CD4-positive, alpha-beta T cell treated with Interleukin-1 beta for 1 hour (primary cell): ENCODE results near the gene TNNC2.
A peak's percentile ranks its signal among the peaks of the same experiment; 100 is the strongest.
"Not testable (repeated sequence)": the region's sequence is repeated elsewhere in the genome, so short reads cannot be mapped to it uniquely, and the experiment has no call there.

Experiments
- DNase-seq, 2 donors: peaks; one replicate each; pipeline ENCODE4 v3.0.0-alpha.2; 2020 to 2022

The TNNC2 gene

DNA sequence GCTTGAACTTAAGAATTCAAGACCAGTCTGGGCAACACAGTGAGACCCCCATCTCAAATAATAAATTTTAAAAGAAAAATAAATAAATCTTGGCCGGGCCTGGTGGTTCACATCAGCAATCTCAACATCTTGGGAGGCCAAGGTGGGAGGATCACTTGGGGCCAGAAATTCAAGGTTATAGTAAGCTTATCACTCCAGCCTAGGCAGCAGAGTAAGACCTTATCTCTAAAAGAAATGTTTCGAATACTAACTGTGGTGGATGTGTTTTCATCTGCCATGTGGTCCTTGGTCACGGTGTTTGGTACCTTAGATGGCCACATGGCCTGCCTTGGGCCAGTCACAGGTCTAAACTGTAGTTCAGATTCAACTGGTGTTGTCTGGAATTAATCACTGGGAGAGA is 8.9 kb downstream of the TNNC2 start:
- no peak for DNase-seq

DNA sequence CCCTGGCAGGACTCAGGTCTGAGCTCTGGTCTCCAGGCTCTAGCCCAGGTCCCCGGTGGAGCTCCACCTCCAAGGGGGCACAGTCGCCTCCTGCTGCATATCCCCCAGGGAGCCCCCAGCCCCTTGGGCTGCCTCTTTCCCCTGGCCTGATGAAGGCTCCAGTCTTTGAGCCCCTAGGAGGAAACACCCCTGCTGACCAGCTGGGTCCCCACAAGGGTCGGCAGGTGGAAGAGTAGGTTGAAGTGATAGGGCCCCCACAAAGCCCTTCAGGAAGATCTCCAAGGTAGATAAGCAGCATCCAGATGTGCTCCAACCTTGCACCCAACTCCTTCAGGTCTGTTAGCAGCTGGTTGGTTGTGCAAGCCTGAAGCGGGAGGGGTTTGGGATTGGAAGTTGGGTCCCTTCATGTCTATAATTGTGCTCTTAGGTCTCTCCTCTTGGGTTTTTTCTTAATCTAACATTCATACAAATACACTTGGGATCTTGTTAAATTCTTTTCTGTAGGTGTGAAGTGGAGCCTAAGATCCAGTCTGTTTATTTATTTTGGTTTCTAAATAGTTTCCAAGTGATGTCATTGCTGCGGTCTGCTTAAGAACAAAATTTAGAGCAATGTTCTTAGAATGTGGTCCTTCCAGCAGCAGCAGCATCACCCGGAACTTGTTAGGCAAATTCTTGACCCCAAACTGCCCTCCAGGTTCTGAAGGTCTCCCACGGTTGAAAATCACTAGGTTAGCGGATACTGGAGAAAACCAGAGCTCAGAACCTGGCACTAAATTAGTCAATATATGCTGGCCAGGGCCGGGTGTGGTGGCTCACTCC is 9.5 kb downstream of the TNNC2 start:
- DNase-seq = no peak

DNA sequence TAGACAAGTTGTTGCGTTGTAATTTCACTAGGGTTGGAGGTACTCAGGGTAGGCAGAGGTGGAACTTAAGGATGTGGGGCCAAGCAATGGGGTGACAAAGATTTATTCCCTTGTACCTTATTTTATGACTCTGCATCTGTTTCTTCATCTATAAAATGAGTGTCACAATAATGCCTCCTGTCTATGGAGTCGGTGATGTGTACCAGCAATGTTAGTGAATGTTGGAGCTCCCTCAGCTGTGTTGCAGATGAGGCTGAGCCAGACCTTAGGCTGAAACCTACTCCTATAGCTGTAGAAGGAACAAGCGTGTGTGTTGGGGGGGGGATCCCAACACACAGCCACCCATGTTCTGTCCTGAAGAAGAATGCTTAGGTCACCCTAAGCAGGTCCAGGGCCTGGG is 10.2 kb downstream of the TNNC2 start:
- no peak for DNase-seq

DNA sequence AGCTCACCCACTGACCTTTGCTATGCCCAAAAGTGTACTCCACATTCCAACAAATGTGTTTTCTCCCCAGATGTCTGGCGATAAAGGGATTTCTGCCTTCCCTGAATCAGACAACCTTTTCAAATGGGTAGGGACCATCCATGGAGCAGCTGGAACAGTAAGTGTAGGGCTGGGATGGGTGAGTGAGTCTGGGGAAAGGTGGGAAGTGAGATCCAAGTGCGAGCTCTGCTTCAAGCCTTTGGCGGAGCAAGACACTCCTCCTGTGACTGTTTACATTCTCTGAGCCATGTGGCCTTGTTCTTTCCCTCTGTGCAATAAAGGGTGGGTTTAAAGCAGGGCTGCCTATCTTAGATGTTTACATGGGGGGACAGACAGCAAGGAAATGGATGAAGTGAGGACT is 12.8 kb downstream of the TNNC2 start:
- no peak for DNase-seq

DNA sequence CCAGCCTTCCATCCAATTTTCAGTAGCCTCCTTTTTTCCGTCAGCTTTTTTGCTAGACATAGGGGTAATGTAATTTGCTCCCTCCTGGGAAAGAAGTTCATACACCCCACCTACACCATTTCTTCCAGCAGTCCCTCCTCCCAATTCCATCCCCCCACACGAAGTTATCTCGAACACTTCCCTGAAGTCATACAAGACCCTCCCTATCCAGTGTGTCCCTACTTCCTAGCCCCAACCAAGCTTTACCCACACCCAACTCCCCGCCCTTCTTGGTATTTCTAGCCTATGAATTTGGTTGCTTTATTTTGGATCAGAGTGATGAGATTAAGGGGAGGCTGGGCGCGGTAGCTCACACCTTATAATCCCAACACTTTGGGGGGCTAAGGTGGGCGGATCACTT is 13.6 kb downstream of the TNNC2 start:
- no peak for DNase-seq

DNA sequence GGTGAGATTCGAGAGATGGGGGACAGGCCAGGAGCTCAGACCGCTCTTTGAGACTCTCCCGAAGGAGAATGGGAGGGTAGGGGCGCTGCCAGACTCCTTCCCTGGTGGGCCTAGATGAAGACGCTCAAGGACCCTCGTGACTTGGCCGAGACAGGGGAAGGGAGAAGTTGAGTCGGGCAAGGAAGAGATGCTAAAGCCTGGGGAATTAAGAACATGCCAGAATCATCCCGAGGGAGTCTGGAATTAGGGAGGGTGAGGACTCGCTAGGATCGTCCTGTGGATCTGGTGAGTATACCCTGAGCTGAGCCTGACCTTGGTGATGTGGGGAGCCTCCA is 14.1 kb downstream of the TNNC2 start:
- DNase-seq = no peak

DNA sequence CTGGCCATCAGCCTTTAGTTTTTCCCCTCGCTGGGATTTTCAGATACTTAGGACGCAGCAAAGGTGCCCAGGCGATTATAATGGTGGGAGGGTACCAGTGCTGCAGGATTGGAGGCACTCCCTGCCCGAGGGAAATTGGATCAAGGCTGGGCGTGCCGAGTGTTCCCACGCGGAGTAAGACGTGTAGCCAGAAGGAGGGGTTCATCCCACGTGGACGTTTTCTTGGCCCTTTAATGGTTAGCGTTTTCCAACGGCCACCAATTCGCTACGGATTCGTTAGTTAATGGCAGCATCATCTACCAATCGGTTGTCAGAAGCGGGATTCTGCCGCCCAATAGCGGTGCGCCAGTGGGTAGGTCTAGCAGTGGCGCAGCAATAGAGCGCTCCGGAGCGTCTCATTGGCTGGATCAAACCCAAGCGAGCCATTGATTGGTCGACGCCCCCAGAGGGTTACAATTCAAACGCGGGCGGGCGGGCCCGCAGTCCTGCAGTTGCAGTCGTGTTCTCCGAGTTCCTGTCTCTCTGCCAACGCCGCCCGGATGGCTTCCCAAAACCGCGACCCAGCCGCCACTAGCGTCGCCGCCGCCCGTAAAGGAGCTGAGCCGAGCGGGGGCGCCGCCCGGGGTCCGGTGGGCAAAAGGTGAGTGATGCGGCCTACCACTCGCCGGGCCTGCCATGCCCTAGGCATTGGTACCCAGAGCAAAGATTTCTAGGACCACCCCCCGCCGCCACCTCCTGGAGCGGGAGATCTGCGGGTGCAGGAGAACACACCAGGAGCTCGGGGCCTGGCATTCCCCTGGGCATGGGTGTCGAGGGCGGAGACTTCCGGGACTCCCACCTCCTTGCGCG is 14.7 kb downstream of the TNNC2 start, which contains the start of gene UBE2C:
TSS of gene UBE2C (plus strand) at position 488 of the 849 bp plus-strand sequence. CDS start at position 540, 52 bp downstream.
- DNase-seq = peak; percentile 95 to 97

DNA sequence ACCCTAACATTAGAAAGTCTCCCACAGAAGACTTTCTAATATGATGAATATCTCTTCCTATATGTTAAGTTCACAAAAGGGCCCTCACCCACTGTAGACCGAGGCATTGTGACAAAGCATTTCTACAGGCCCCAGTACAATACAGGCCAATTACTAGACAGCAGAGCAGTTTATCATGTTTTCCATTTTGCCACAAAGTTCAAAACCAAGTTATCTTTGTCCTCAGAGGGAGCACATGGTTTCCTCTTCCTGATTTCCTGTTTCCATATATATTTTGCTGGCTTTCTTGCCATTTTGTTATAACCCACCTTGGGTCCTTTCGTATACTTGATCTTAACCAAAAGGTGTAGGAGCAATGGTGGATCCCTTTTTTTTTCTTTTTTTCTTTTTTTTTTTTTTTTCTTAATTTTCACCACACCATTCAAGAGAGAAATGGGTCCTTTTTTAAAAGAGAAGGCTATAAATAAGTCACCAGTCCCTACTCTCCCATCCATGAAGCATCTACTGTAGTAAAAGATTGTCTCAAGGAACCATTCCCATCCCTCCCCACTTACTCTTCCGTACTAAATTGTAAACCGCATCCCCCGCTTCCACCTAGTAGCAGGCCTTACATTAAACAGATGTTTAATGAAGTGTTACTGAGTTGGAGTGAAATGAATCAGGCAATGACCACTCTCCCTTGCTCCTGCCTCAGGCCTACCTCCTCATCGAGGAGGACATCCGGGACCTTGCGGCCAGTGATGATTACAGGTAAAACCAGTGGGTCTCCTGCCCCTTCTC is 16.7 kb downstream of the TNNC2 start:
- no peak for DNase-seq

DNA sequence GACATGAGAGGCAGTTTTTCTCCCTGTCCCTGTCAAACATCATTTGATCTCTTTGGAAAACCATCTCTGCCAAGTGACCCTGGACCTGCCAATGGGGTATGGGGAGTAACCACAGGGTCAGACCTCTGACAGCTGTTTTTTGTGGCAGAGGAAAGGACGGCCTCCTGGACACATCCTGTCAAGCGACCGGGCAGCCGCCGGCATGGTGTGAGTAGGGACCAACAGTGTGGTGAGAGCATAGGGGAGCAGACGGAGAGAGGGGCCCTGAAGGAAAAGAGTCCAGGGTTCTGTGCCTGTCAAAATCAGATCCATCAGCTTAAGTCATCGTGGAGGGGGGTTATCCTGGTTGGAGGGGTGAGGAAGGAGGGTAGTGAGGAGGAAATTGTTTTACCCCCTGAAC is 25.3 kb downstream of the TNNC2 start:
- DNase-seq = no peak

DNA sequence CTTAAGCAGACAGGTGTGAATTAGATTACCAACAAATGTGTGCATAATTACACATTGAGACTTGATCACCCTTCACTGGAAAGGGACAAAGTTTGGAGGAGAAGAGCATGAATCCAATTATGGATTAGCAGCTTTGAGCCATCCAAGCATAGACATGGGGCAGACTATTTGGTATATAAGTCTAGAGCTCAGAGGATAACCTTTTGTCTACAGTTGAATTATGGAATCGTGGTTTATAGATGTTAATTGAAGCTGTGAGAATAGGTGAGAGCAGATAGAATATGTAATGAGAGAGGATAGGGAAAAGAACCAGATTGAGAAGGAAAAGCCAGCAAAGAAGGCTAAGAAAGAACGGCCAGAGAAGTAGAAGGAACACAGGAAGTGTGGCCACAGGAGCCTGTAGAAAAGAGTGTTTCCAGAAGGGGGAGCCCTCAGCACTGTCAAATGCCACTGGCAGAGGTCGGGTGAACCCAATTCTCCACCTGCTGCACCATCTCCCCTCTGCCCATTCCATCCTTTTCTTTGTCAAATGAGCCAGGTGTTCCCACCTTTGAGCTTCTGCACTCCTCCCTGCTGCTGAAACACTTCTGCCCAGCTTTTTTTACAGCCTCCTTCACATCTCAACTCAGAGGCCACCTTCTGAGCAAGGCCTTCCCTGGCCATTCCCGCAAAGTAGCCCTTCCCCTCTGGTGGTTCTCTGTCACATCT is 28.0 kb downstream of the TNNC2 start:
- DNase-seq = peak; percentile 61 to 74

DNA sequence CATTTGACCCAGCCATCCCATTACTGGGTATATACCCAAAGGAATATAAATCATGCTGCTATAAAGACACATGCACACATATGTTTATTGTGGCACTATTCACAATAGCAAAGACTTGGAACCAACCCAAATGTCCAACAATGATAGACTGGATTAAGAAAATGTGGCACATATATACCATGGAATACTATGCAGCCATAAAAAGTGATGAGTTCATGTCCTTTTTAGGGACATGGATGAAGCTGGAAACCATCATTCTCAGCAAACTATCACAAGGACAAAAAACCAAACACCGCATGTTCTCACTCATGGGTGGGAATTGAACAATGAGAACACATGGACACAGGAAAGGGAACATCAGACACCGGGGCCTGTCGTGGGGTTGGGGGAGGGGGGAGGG is 29.2 kb downstream of the TNNC2 start:
- DNase-seq = not testable (repeated sequence)

DNA sequence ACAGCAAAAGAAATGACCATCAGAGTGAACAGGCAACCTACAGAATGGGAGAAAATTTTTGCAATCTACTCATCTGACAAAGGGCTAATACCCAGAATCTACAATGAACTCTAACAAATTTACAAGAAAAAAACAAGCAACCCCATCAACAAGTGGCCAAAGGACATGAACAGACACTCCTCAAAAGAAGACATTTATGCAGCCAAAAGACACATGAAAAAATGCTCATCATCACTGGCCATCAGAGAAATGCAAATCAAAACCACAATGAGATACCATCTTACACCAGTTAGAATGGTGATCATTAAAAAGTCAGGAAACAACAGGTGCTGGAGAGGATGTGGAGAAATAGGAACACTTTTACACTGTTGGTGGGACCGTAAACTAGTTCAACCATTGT is 29.6 kb downstream of the TNNC2 start:
- DNase-seq = not testable (repeated sequence)

DNA sequence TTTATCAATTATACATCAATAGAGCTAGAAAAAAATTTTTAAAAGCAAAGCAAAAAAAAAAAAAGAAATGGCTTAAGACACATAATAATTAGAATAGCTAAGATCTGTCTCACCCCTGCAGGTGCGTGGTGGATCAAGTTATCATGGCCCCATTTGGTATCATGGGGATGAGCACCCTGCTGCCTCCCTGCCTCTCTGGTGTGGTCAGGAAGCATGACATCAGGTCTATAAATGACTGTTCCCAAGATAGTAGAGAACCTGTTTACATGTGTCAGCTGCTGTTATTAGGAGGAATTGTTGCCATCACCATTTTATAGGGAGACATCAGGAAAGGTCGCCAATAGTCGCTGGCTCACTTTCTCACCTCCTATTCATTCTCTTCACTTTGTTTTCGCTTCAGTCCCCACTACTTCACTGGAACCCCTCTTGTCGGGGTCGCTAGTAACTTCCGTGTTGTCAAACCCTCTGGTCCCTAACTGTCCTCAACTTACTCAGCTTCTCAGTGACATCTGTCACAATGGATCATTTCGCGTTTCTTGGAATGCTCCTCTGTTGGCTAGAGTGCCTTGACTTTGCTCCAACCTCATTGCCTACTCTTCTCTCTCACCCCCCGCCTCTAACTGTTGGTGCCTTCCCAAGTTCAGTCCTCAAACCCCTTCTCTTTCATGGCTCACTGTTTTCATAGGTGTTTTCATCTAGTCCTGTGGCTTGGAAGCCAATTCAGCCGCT is 30.6 kb downstream of the TNNC2 start:
- no peak for DNase-seq

DNA sequence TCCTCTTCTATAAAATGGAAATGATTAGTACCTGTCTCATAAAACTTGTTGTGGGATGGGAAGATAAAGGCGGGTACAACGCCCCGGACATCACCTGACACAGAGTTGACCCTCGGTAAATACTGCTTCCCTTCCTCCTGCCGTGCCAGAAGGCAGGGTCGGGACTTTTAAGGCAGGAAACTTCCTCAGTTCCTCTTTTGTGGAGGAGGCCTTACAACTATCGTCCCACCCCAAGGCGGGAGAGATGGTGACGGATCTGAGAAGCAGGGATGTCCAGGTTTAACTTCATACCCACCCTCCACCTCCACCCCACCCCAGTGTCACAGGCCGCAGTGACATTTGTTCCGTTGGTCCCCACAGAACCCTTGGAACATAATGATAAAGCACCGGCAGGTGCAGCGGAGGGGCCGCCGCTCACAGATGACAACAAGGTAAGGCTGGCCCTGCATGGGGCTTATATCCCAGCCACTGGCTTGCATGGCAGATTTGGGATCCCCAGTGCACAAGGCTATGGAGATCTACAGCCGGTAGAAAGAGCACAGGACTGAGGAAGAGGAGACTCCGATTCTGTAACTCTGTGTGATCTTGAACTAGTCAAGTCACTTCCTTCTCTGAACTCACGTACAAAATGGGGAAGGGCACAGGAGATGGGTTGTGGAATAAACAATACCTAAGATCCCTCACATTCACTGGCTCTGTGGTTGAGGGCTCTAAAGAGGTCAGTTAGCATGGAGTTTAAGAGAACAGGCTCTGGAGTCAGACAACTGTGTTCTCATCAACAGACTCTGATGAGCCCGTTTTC is 34.6 kb downstream of the TNNC2 start:
- peak; percentile 31 to 36 for DNase-seq

DNA sequence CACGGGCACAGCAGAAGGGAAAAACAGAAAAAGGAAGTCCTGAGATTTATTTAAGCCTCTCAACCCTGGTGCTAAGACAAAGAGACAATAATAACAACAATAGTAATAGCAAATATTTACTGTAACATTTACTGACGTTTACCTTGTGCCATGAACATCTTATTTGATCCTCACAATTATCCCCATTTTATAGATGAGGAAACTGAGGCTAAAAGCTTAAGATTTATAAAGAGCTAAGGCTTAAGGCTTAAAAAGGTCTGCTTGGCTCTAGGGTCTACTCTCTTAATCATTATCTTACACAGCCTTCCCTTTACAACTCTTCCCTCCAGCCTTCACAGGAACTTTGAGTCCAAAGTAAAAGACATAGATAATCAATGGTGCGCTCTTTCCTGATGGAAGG is 38.8 kb downstream of the TNNC2 start:
- no peak for DNase-seq

DNA sequence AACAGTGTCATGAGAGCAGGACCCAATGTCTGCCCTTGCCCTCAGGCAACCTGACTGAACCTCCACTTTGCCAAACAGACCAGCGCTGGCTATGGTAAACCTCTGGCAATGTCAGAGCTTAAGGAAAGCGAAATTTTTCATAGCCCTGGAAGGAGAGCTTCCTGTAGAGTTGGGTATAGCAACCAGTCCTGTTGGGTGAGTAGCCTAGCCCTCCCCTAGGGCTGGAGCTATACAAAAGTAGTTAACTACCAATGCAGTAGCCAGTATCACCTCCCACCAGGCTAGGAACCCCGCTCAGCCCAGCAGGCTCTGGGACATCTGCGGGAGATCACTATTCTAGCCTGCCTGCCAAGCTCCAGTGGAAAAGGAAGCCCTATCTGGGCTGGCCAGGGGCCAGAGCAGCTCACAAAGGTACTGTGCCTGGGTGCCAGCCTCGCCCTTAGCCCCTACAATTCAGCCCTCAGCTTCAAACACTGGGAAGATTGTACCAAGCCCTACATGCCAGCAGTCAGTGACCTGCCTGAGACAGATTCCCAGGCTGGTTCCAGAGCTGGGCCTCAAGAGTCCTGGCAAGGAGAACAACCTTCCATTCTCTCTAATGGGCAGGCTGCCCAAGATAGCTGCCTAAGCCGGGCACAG is 43.3 kb downstream of the TNNC2 start:
- DNase-seq = no peak

DNA sequence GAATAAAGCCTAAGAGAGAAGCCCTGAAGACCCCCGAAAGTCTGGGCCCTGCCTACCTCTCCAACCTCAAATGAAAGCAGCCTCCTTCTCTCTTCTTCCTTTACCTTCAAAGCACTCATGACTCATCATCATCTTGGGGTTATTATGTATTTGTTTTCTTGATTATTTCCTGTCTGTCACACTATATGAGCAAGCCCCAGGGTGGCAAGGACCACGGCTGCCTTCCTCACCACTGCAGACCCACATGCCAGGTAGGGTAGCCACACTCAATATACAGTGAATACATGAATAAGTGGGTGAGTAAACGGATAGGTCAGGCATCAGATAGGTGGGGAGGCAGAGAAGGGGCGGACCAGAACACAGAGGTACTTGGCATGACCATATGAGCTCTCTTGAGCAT is 44.2 kb downstream of the TNNC2 start:
- DNase-seq = no peak

DNA sequence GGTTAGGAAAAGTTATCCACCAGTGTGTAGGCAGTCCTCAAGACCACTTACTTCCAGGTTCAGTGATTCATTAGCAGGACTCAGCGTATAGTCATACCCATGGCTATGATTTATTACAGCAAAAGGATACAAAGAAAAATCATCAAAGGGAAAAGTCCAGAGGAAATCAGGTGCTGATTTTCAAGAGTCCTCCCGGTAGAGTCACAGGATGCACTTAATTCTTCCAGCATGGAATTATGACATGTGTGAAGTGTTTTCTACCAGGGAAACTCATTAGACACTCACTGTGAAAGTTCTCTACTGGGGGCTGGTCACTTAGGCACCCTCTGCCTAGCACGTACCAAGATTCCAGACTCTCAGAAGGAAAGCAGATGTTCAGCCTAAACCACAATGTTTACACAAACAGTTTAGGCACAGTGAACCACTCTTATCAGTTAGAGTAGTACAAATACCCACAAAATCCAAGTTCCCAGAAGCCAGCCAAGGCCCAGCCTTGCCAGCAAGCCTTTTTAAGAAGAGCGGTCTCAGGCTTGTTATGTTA is 45.7 kb downstream of the TNNC2 start:
- DNase-seq = no peak

DNA sequence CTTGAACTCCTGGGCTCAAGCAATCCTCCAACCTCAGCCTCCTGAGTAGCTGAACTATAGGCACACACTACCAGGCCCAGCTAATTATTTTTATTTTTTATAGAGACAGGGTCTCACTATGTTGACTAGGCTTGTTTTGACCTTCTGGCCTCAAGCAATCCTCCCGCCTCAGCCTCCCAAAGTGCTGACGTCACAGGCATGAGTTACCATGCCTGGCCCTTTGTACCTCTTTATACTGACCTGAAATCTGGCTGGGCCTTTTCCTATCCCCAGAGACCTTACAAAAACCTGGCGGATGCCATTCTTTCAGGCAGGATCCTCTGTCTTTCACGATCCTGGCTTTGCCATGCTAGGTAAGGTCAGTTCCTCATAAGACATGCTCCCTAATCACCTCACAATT is 47.0 kb downstream of the TNNC2 start:
- no peak for DNase-seq
